Naive B cell (primary cell): ENCODE data around the gene SUGT1. TPM values are rescaled to one million over a fixed set of nuclear protein-coding genes. Genes with fewer than 3 reads are reported as not detected.
"Not testable (repeated sequence)": the region's sequence is repeated elsewhere in the genome, so short reads cannot be mapped to it uniquely, and the experiment has no call there.

Experiments used
- ATAC-seq, 2 donors: fragments of 150-1000 bp; cut with Tn5 transposase; 2 replicates each; pipeline ENCODE4 v1.10.0; 2021; ENCODE audit warnings: low read depth in 2 of 2, mild to moderate bottlenecking in 2 of 2, moderate library complexity in 2 of 2
- DNase-seq: peaks from one replicate; pipeline ENCODE4 v3.0.0; 2022
- H3K27ac Mint-ChIP-seq, 6 donors: one replicate each; pipeline ENCODE4 v1.8.0; 2020 to 2022; ENCODE audit warnings: mild to moderate bottlenecking in 6 of 6, mixed read lengths in 6 of 6, moderate library complexity in 5 of 6, inconsistent platforms in 2 of 6
- H3K27me3 Mint-ChIP-seq, 3 donors: one replicate each; pipeline ENCODE4 v1.8.0; 2021 to 2022; ENCODE audit warnings: mixed read lengths in 3 of 3, mild to moderate bottlenecking in 1 of 3
- H3K36me3 Mint-ChIP-seq, 2 donors: one replicate each; pipeline ENCODE4 v1.8.0; 2020 to 2022; ENCODE audit warnings: mixed read lengths in 2 of 2, inconsistent platforms in 1 of 2, mild to moderate bottlenecking in 1 of 2
- H3K4me1 Mint-ChIP-seq, 3 donors: one replicate each; pipeline ENCODE4 v1.8.0; 2020 to 2022; ENCODE audit warnings: mixed read lengths in 3 of 3, inconsistent platforms in 1 of 3, mild to moderate bottlenecking in 1 of 3, moderate library complexity in 1 of 3
- H3K4me3 Mint-ChIP-seq, 8 donors: one replicate each; pipeline ENCODE4 v1.8.0; 2020 to 2022; ENCODE audit warnings: mild to moderate bottlenecking in 8 of 8, mixed read lengths in 8 of 8, moderate library complexity in 8 of 8, inconsistent platforms in 2 of 8
- H3K9me3 Mint-ChIP-seq, 7 donors: one replicate each; pipeline ENCODE4 v1.8.0; 2020 to 2022; ENCODE audit warnings: mixed read lengths in 7 of 7, mild to moderate bottlenecking in 5 of 7, inconsistent platforms in 2 of 7, moderate library complexity in 1 of 7
- polyA plus RNA-seq, 6 donors: library from polyadenylated mRNA; unstranded; fragments of 300-500 nt; fragmentation: Illumina TruSeq; gene quantifications; one replicate each; pipeline ENCODE4 v1.2.3, GENCODE V29; 2021; ENCODE audit warnings: low read depth in 6 of 6

The SUGT1 gene
- polyA plus RNA-seq: 10 to 100 TPM; 39.0 to 51.3 (median 46.0) TPM

DNA sequence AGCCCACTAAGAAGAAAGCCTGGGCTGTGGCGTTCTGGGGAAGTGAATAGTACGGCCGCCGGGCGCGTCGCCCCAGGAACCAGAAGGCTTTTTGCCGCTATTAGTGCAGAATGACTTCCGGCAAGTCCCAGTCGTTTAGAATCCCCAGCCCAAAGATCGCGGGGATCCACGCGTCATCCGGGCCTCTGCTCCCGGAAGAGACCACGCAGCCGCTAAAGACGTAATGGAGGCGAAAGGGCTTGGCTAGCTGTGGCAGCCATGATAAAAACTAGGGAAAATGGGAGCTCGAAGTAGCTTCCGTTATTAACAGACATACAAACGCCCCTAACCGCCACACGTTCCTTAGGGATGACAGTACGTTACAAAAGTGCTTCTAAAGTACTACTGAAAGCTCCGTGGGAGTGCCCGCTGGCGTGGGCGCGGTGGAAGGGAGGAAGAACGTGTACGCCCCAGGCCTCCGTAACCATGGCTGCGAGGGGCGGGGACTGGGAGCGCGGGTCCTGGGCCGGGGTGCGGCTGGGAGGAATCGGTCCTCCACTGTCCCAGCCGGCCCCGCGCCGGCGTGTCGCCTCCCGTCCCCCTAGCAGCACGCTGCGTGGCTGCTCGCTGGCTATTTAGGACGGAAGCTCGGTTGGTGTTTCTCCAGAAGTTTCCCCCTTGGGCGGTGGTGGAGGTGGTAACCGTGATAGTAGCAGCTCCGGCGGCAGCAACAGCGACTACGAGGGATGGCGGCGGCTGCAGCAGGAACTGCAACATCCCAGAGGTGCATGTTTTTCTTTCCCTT is at the start of gene SUGT1:
TSS of gene SUGT1 (plus strand) at position 641 of the 784 bp plus-strand sequence. CDS start at position 726, 85 bp downstream.
- no peak within 1 kb of the TSS for H3K4me3 Mint-ChIP-seq
- DNase-seq (peak; percentile 96), ATAC-seq (peak; percentile 90 to 92)
- H3K9me3 Mint-ChIP-seq: no peaks in the 10 kb centered on the region
- H3K36me3 Mint-ChIP-seq: peaks cover 0 to 5% of the 10 kb centered on the region in 2 donors
- H3K27ac Mint-ChIP-seq: peak within 1 kb of the TSS in 1 of 6 donors; percentile 26
- peaks cover 0 to 8% (median 7%) of the 10 kb centered on the region in 3 donors for H3K4me1 Mint-ChIP-seq
- H3K27me3 Mint-ChIP-seq: no peaks in the 10 kb centered on the region

DNA sequence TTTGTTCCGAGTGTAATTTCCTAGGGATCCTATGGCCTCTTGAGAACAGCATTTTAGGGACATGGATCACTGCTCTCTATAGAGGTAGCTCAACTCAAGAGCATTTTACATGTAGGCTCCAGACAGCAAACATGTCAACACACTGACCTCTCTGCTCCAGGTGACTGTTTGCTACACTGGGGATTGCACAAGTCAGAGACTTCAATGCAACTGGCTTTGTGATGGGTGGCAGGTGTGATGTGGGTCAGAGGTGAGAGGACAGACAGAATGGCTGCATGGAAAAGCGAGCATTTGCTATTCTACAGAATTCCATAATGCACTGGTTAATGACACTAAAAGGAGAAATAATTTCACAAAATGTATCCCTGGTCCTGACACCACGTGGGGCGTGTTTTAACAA is 49.3 kb upstream of the SUGT1 start:
- not testable (repeated sequence) for ATAC-seq, H3K27ac Mint-ChIP-seq, H3K4me3 Mint-ChIP-seq, H3K9me3 Mint-ChIP-seq, DNase-seq, H3K36me3 Mint-ChIP-seq
- peaks cover 23 to 43% (median 32%) of the 10 kb centered on the region in 3 donors for H3K27me3 Mint-ChIP-seq
- peaks cover 0 to 15% (median 5%) of the 10 kb centered on the region in 3 donors for H3K4me1 Mint-ChIP-seq

DNA sequence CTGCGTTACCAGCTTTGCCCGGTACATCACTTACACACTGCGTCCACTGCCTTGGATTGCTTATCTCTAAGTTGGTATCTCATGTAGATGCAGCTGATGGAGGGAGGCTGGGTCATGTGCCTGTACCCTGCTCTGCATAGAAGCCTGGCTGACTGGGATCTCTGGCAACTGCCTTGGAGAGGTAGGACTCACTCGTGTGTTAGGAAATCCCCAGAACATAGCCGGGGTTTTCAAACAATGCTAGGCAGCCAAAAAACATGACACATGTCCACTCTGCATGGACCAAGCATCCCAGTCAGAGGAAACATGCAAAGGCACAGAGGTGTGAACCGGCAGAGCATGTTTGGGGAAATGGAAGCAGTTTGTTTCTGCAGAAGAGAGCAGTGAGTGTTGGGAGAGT is 46.5 kb upstream of the SUGT1 start:
- H3K27ac Mint-ChIP-seq, H3K36me3 Mint-ChIP-seq, ATAC-seq, DNase-seq, H3K9me3 Mint-ChIP-seq, H3K4me1 Mint-ChIP-seq, H3K4me3 Mint-ChIP-seq: not testable (repeated sequence)
- peaks cover 19 to 50% (median 31%) of the 10 kb centered on the region in 3 donors for H3K27me3 Mint-ChIP-seq

DNA sequence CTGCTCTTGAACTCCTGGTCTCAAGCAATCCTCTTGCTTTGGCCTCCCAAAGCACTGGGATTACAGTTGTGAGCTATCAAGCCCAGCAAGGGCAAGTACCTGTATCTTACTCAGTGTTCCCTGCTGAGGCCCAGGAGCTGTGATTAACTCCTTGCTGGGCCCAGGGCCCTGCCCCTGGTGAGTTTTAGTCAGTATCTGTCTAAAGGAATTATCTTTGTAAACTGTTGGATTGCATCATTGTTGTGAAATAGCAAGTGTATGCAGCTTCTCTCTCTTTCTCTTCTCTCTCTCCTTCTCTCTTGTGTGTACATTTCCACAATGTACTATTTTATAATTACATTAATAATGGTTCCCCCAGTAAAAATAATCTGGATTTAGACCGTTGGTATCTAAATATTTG is 45.8 kb upstream of the SUGT1 start:
- H3K4me3 Mint-ChIP-seq, H3K9me3 Mint-ChIP-seq, H3K4me1 Mint-ChIP-seq, H3K27ac Mint-ChIP-seq, DNase-seq, ATAC-seq, H3K36me3 Mint-ChIP-seq: not testable (repeated sequence)
- peaks cover 25 to 56% (median 31%) of the 10 kb centered on the region in 3 donors for H3K27me3 Mint-ChIP-seq

DNA sequence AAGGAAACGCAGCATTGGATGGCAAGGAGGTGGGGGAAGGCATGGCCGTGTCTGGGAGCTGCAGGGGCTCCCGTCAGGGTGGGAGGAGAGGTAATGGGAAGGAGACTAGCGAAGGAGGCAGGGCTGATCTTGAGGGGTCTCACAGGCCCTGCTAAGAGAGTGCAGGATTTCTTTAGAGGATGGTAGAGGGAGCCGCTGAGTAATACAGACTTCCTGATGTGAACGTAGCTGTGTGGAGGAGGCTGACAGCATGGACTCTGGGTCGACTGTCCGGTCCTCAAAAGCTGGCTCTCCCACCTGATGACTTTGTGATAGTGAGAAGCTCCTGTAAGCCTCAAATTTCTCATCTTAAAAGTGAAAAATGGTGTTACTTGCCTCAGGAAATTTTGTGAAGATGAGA is 44.5 kb upstream of the SUGT1 start:
- H3K36me3 Mint-ChIP-seq, H3K4me1 Mint-ChIP-seq, DNase-seq, H3K4me3 Mint-ChIP-seq, H3K9me3 Mint-ChIP-seq, ATAC-seq: not testable (repeated sequence)
- peaks cover 19 to 50% (median 22%) of the 10 kb centered on the region in 3 donors for H3K27me3 Mint-ChIP-seq
- peak overlapping the region in 1 of 6 donors; percentile 1 for H3K27ac Mint-ChIP-seq

DNA sequence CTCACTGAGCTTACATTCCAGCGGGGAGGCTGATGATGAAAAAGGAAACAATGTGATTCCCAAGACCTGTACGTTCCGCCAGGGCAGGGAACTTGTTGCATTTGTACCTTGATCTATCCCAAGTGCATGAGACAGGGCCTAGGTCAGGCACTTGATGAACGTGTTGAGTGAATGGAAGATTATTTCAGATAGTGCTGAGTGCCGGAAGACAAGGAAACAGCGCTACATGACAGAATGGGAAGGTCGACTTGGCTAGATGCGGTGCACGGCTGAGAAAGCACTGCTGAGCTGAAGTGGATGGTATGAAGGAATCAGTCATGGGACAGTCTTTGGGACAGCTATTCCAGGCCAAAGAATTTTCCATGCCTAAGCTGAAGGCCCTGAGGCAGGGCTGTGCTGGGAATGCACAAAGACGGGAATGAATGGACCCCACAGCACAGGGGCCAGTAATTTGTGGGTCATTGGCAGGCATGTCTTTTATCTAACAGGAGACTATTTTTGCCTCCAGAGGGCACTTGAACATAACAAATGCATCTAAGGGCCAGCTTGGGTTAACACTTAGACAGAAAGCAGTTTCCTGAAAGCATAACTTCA is 43.5 kb upstream of the SUGT1 start:
- H3K36me3 Mint-ChIP-seq, H3K4me3 Mint-ChIP-seq, H3K27ac Mint-ChIP-seq, H3K4me1 Mint-ChIP-seq, H3K9me3 Mint-ChIP-seq, DNase-seq: not testable (repeated sequence)
- ATAC-seq: peak; percentile 35 to 43
- peaks cover 19 to 50% (median 22%) of the 10 kb centered on the region in 3 donors for H3K27me3 Mint-ChIP-seq

DNA sequence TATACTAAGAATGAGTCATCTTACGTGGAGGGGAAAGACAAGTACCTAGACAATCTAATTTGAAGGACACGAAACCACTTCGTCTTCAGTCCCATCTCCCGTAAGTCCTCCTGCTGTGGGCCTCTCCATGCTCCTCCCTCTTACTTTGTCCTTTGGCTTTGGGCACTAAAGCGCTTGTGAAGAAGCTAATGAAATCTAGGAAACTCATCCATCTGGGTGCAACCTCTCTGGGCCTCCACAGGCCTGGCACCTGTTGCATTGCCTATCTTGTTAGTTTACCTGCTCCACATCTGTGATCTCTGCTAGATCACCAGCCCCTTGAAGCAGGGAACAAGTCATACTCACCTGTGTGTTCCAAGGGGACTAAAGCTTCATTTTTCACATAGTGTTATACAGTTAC is 42.5 kb upstream of the SUGT1 start:
- DNase-seq, H3K9me3 Mint-ChIP-seq, H3K27ac Mint-ChIP-seq, H3K4me1 Mint-ChIP-seq, H3K36me3 Mint-ChIP-seq, ATAC-seq, H3K4me3 Mint-ChIP-seq: not testable (repeated sequence)
- H3K27me3 Mint-ChIP-seq: peaks cover 19 to 50% (median 22%) of the 10 kb centered on the region in 3 donors

DNA sequence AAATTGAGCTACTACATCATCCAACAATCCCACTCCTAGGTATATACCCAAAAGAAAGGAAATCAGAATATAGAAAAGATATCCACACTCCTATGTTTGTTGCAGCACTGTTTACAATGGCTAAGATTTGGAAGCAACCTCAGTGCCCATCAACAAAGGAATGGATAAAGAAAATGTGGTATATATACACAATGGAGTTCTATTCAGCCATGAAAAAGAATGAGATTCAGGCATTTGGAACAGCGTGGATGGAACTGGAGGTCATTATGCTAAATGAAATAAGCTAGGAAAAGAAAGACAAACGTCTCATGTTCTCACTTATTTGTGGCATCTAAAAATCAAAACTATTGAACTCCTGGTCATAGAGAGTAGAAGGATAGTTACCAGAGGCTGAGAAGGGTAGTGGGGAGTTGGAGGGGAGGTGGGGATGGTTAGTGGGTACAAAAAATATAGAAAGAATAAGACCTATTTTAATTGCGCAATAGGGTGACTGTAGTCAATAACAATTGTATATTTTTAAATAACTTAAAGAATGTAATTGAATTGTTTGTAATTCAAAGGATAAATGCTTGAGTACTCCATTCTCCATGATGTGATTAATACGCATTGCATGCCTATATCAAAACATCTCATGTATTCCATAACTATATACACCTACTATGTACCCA is 37.4 kb upstream of the SUGT1 start:
- ATAC-seq: no peak
- Mint-ChIP-seq H3K4me3 (peak overlapping the region in 5 of 8 donors; percentile 45 to 78 (median 52)), H3K27ac (no peak overlapping the region)

DNA sequence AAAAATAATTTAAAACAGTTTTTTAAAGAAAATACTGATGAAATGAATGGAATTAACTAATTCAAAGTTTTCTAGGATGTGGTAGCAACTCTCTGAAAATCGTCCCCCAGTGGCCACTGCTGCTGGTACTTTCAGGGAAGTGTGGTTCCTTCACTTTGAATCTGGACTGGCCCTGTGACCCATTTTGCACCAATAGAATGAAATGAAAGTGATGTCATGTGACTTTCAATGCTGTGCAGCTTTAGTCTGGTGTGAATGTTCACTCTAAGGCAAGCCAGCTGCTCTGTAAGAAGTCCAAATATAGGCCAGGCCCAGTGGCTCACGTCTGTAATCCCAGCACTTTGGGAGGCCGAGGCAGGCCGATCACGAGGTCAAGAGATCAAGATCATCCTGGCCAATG is 36.8 kb upstream of the SUGT1 start:
- Mint-ChIP-seq H3K9me3 (no peaks in the 10 kb centered on the region), H3K36me3 (no peaks in the 10 kb centered on the region), H3K27me3 (peaks cover 0 to 8% (median 7%) of the 10 kb centered on the region in 3 donors), H3K27ac (peak overlapping the region in 2 of 6 donors; percentile 54 to 88), H3K4me1 (peaks cover 24 to 26% (median 25%) of the 10 kb centered on the region in 3 donors), H3K4me3 (peak overlapping the region; percentile 71 to 100 (median 98))
- no peak for DNase-seq
- ATAC-seq: no peak

More for the DNA sequence above, 37.4 kb upstream of the SUGT1 start:
- H3K4me1 Mint-ChIP-seq: peaks cover 22 to 26% (median 25%) of the 10 kb centered on the region in 3 donors
- peaks cover 0 to 9% (median 7%) of the 10 kb centered on the region in 3 donors for H3K27me3 Mint-ChIP-seq
- H3K9me3 Mint-ChIP-seq: no peaks in the 10 kb centered on the region
- no peaks in the 10 kb centered on the region for H3K36me3 Mint-ChIP-seq
- no peak for DNase-seq

DNA sequence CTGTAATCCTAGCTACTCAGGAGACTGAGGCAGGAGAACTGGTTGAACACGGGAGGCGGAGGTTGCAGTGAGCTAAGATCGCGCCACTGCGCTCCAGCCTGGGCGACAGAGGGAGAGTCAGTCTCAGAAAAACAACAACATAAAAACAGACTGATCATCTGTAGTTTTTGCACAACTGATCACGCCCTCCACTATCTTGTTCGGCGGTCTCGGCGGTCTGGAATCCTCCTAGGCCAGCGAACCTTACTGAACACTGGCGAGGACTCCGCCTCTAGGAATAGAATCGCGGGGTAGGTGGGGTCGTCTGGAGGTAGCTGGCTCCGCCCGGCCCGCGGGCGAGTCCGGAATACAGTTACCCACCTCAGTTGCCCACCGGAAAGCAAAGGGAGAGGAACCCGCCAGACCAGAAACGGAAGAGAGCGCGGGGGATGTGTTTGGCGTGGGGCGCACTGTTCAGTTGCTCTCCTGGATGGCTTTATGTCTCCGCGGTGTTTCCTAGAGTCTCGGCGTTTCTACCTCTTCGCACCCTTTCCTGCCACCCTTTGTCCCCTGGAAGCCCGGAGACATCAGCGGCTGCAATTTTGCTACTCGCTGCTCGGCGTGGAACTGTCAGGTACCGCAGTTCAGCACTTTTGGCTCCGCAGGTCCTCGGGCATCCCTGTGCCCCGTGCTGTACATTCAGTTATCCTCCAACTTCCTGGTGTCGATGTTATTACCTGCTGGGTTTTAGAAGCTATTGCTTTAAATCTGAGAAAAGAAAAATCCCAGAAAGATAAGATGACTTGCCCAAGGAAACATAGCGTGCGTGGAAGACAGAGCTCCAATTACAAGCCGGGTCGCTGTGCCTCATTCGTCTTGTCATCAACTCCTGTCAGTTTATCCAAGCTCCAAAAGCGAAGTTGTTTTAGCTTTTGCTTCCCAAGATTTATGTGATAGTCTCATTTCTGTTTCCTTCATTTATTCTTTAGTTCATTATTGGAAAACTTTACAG is 35.3 kb upstream of the SUGT1 start:
- peak overlapping the region; percentile 96 to 100 (median 98) for H3K4me3 Mint-ChIP-seq
- no peaks in the 10 kb centered on the region for H3K36me3 Mint-ChIP-seq
- H3K27me3 Mint-ChIP-seq: no peaks in the 10 kb centered on the region
- peak overlapping the region; percentile 88 to 98 (median 94) for H3K27ac Mint-ChIP-seq
- H3K4me1 Mint-ChIP-seq: peaks cover 24 to 33% (median 25%) of the 10 kb centered on the region in 3 donors
- no peaks in the 10 kb centered on the region for H3K9me3 Mint-ChIP-seq
- DNase-seq: peak; percentile 79
- peak; percentile 95 to 97 for ATAC-seq

DNA sequence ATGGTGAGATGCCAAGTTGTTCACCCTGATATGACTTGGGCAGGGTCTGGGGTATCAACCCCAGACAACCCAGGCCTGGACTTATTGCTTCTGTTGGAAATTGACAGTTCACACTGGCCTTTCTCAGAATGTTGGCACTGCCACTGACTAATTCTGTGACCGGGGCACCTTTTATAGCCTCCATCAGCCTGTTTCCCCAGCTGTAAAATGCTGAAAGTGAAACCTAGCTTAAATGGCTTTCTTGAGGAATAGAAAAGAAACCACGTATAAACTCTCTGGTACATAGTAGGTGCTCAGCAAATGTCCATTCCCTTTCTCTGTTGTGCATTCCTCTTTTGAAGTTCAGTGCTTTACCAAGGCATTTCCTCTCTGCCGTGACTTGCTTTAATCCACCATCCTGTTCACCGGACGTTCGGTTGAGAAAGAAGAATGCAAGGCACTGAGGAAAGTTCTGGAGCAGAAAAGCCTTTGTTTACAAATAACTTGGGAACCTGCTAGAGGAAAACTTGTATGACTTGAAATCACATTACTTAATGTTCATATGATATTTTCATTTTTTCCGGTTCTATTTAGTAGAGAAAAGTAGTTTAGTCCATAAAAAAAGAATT is 21.4 kb upstream of the SUGT1 start:
- not testable (repeated sequence) for DNase-seq, H3K27me3 Mint-ChIP-seq, H3K4me1 Mint-ChIP-seq, ATAC-seq, H3K4me3 Mint-ChIP-seq, H3K27ac Mint-ChIP-seq, H3K9me3 Mint-ChIP-seq
- peaks cover 0 to 13% of the 10 kb centered on the region in 2 donors for H3K36me3 Mint-ChIP-seq

DNA sequence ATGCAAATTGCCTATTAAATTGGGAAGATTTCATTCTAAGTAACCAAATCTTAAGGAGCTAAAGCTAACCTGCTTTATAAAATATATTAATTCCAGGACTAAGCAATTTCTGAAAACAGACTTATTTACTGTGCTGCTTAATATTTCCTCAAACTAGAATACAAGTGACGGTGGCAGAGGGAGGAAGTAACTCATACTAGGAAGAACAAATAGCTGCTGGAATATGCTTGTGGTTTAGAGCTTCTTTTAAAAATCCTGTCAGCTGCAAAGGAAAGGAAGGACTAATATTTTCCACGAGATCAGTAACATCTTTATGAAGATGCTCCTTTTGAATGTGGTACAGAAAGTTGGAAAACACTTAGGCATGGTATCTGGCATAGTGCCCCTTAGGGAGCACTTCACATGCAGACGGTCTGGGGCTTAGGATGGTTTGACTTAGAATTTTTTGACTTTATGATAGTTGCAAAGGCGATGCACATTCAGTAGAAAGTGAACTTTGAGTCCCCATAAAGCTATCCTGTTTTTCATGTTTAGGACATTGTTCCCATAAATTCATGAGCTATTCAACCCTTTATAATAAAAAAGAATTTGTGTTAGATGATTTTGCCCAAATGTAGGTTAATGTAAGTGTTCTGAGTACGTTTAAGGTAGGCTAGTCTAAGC is 13.8 kb upstream of the SUGT1 start:
- ATAC-seq (no peak), DNase-seq (no peak)
- Mint-ChIP-seq H3K9me3 (no peaks in the 10 kb centered on the region), H3K4me3 (no peak overlapping the region), H3K36me3 (peaks cover 25 to 29% of the 10 kb centered on the region in 2 donors), H3K4me1 (peaks cover 0 to 6% (median 3%) of the 10 kb centered on the region in 3 donors), H3K27me3 (no peaks in the 10 kb centered on the region), H3K27ac (no peak overlapping the region)
